HG02885 (cell line): ENCODE data around the gene ABCC5.
A peak's percentile ranks its signal among the peaks of the same experiment; 100 is the strongest.
"Not testable (repeated sequence)": the region's sequence is repeated elsewhere in the genome, so short reads cannot be mapped to it uniquely, and the experiment has no call there.

Experiments used
- ATAC-seq: cut with Tn5 transposase; IDR thresholded peaks from one replicate; pipeline ENCODE4 v1.9.1; 2021; ENCODE audit warnings: mild to moderate bottlenecking; ENCODE audit not compliant: unreplicated experiment, poor library complexity

The ABCC5 gene

GRCh38 chr3:183904833-183905780, 112.6 kb downstream of the ABCC5 start:
- no peak for ATAC-seq

- ATAC-seq, result no peak
These were observed 119.7 kb downstream of the ABCC5 start for GRCh38 chr3:183898028-183898431.

GRCh38 chr3:183897606-183898005, 120.1 kb downstream of the ABCC5 start:
- ATAC-seq, result no peak

GRCh38 chr3:183896610-183897009, 121.1 kb downstream of the ABCC5 start:
- no peak for ATAC-seq

- ATAC-seq, result no peak
These were observed 121.5 kb downstream of the ABCC5 start for GRCh38 chr3:183896184-183896583.

GRCh38 chr3:183895774-183896173, 121.9 kb downstream of the ABCC5 start:
- no peak for ATAC-seq

GRCh38 chr3:183895296-183895695, 122.4 kb downstream of the ABCC5 start:
- ATAC-seq, result no peak

- no peak for ATAC-seq
These were observed 125.0 kb downstream of the ABCC5 start for GRCh38 chr3:183892610-183893214.

GRCh38 chr3:183885766-183886165, 131.9 kb downstream of the ABCC5 start:
- no peak for ATAC-seq

GRCh38 chr3:183884427-183885296, 133.0 kb downstream of the ABCC5 start, which contains the start of gene PARL:
TSS of gene PARL (minus strand) at chr3:183884880. CDS start at chr3:183884846, 34 bp downstream.
- ATAC-seq, result peak; percentile 100

- no peak for ATAC-seq
These were observed 133.6 kb downstream of the ABCC5 start for GRCh38 chr3:183884097-183884426.

- no peak for ATAC-seq
These were observed 134.2 kb downstream of the ABCC5 start for GRCh38 chr3:183883291-183884096.

- ATAC-seq, result no peak
These were observed 137.6 kb downstream of the ABCC5 start for GRCh38 chr3:183880121-183880520.

GRCh38 chr3:183879243-183879642, 138.4 kb downstream of the ABCC5 start:
- ATAC-seq, result no peak

- ATAC-seq, result no peak
These were observed 139.6 kb downstream of the ABCC5 start for GRCh38 chr3:183878071-183878470.

GRCh38 chr3:183877227-183877626, 140.5 kb downstream of the ABCC5 start:
- not testable (repeated sequence) for ATAC-seq

- ATAC-seq, result no peak
These were observed 142.3 kb downstream of the ABCC5 start for GRCh38 chr3:183875411-183875810.

- ATAC-seq, result no peak
These were observed 143.8 kb downstream of the ABCC5 start for GRCh38 chr3:183873914-183874313.

- no peak for ATAC-seq
These were observed 146.1 kb downstream of the ABCC5 start for GRCh38 chr3:183871541-183871940.

GRCh38 chr3:183870563-183870962, 147.1 kb downstream of the ABCC5 start:
- ATAC-seq, result no peak
